Measurements from ENCODE around the gene THUMPD3.

The THUMPD3 gene

GRCh38 chr3:9331171-9331570 lies 31.7 kb upstream of the THUMPD3 start:
- no peak for TF ChIP-seq CTCF (IDR thresholded peaks at IDR 0.05)

GRCh38 chr3:9332250-9333030 lies 30.4 kb upstream of the THUMPD3 start:
- no peak for TF ChIP-seq CTCF (IDR thresholded peaks at IDR 0.05)

DNA sequence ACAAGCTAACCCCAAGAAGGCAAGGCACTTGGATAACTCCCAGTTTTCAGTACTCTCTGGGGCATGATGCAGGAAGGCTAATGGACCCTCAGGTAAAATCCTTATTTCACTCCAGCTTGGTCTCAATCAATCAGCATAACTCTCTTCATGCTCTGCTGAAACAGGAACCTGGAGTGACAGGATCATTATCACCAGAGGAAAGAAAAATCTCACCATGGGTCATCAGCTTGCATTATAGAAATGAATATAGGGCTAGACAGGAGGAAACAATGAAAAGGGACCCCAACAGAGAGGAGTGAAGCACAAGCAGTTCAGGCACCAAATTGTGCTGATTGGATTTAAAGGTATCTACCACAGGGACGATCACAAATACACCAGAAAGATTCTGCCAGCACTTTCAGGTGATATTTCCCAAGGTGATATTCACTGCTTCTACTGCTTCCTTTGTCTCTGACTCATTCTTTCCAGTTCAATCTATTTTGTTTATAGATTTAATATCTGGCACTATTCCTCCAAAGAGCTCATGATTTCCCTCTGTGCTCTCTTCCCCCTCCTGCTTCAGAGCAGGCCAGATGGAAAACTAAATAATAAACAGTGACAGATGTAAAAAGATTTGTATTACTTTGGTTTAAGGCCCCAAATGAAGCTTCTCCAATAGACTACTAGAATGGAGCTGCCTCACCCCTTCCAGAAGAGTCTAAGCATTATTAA lies 22.9 kb upstream of the THUMPD3 start:
- TF ChIP-seq CTCF (IDR thresholded peaks at IDR 0.05) = no peak

DNA sequence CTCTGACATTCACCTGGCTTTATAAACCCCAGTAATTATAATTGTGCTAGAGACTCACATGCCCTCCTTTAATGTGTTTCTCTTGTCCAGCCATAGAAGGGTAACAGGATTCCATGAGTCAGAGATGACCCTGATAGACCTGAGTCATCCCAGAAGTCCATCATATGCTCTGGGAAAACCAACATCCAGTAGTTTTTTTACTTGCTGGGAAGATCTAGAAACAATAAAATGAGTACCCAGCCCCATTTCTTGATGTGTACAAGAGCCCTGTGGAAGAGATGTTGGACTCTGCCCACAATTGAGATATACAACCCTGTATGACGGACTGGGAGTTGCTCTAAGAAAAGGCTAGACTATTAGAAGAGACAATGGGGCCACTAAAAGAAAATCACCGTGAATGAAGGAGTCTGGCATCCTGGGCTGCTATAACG lies 22.4 kb upstream of the THUMPD3 start:
- TF ChIP-seq CTCF (IDR thresholded peaks at IDR 0.05) = no peak

DNA sequence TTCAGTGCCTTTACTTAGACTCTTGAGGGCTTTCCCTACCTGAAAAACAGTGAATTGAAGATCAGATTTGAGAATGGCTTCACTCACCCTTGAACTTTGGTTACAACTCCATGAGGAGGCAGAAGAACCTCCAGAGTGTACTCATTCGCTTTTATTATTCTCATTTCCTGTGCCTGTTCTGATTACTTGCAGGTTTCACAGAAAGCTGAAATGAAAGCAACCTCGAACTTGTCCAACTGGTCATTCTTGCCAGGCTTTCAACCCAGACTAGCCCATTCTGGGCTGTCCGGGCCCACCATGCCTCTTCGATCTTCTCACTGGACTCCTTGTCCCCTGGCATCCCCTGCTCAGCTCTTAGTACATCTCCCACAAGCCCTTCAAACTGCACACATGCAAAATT lies 20.2 kb upstream of the THUMPD3 start:
- TF ChIP-seq CTCF (IDR thresholded peaks at IDR 0.05) = no peak

- TF ChIP-seq CTCF (IDR thresholded peaks at IDR 0.05) = no peak
Observed at GRCh38 chr3:9343115-9343514, 19.7 kb upstream of the THUMPD3 start.

- no peak for TF ChIP-seq CTCF (IDR thresholded peaks at IDR 0.05)
Observed at GRCh38 chr3:9345041-9345440, 17.8 kb upstream of the THUMPD3 start.
